Skeletal muscle tissue (tissue), 4 donors: ENCODE data around the gene PLPP1. TPM values are rescaled to one million over a fixed set of nuclear protein-coding genes. Genes with fewer than 3 reads are reported as not detected.

Source experiments
- H3K27ac ChIP-seq: one replicate; pipeline ENCODE4 v1.7.0; 2013; ENCODE audit warnings: mild to moderate bottlenecking, low read depth, low read length, inconsistent platforms
- H3K27me3 ChIP-seq, 3 donors: one replicate each; pipeline ENCODE4 v1.7.0; 2013; ENCODE audit warnings: low read length in 3 of 3; ENCODE audit not compliant: control insufficient read depth in 3 of 3, insufficient read depth in 3 of 3
- H3K36me3 ChIP-seq, 3 donors: one replicate each; pipeline ENCODE4 v1.7.0; 2013; ENCODE audit warnings: low read length in 3 of 3; ENCODE audit not compliant: control insufficient read depth in 3 of 3, insufficient read depth in 3 of 3
- H3K4me1 ChIP-seq, 3 donors: one replicate each; pipeline ENCODE4 v1.7.0; 2013; ENCODE audit warnings: low read length in 3 of 3, mild to moderate bottlenecking in 3 of 3; ENCODE audit not compliant: control insufficient read depth in 3 of 3, insufficient read depth in 3 of 3
- H3K4me3 ChIP-seq, 3 donors: one replicate each; pipeline ENCODE4 v1.7.0; 2013; ENCODE audit warnings: low read length in 3 of 3
- H3K9ac ChIP-seq, 3 donors: one replicate each; pipeline ENCODE4 v1.7.0; 2013; ENCODE audit warnings: low read length in 3 of 3, mild to moderate bottlenecking in 3 of 3, moderate library complexity in 2 of 3, low read depth in 1 of 3
- H3K9me3 ChIP-seq, 3 donors: one replicate each; pipeline ENCODE4 v1.7.0; 2013; ENCODE audit warnings: low read length in 3 of 3; ENCODE audit not compliant: control insufficient read depth in 3 of 3
- total RNA-seq: library from RNA; depleted of rRNA; stranded (reverse); fragments of >200 nt; gene quantifications from one replicate; pipeline ENCODE4 v1.2.3, GENCODE V29; 2014
- donor health status: Osteomylitis.

PLPP1 gene
- total RNA-seq, 1 donor from 2014 or later, result 101 TPM

DNA sequence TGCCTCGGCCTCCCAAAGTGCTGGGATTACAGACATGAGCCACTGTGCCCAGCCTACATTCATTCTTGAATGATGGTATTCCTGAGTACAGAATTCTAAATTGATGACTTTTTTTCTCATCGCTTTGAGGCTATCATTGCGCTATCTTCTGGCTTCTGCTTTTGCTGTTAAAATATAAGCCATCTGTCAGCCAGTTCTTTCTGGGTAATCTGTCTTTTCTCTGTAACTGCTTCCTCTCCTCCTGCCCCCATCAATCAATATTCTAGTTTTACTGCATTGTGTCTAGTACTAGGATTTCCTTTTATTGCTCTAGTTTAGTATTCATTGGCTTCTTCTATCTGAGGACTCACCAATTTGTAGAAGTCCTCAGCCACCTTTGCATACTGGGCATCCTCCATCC lies 89.0 kb downstream of the PLPP1 start:
- no peaks in the 10 kb centered on the region for H3K9me3 ChIP-seq
- H3K36me3 ChIP-seq, result peaks cover 0 to 11% (median 2%) of the 10 kb centered on the region in 3 donors
- H3K27me3 ChIP-seq, result no peaks in the 10 kb centered on the region
- no peak overlapping the region for H3K9ac ChIP-seq
- no peak overlapping the region for H3K4me3 ChIP-seq
- H3K27ac ChIP-seq, result no peak overlapping the region
- H3K4me1 ChIP-seq, result peaks cover 15 to 30% (median 27%) of the 10 kb centered on the region in 3 donors

DNA sequence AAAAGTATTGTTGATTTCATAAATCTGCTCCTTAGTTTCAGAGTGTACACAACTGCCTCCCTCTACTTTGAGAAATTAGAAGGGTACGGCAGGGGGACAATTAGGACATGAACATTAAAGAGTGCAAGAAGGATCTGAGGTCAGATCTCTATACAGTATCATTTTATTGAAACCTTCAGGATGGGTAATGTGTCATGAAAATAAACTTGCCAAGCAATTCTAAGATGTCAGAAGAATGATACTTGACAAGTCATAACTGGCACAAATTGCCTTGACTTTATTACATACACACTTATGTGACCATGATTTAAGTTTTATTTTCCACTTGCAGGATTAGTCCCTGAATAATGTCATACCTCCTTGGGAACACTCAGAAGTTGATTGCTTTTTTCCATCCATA lies 92.8 kb downstream of the PLPP1 start:
- H3K9me3 ChIP-seq, result no peaks in the 10 kb centered on the region
- H3K9ac ChIP-seq, result no peak overlapping the region
- peak overlapping the region; percentile 14 for H3K27ac ChIP-seq
- no peak overlapping the region for H3K4me3 ChIP-seq
- peaks cover 39 to 48% (median 44%) of the 10 kb centered on the region in 3 donors for H3K4me1 ChIP-seq
- H3K36me3 ChIP-seq, result peaks cover 0 to 5% (median 2%) of the 10 kb centered on the region in 3 donors
- no peaks in the 10 kb centered on the region for H3K27me3 ChIP-seq

- H3K27me3 ChIP-seq, result no peaks in the 10 kb centered on the region
- peaks cover 0 to 5% (median 5%) of the 10 kb centered on the region in 3 donors for H3K36me3 ChIP-seq
- no peaks in the 10 kb centered on the region for H3K9me3 ChIP-seq
- H3K9ac ChIP-seq, result no peak overlapping the region
- H3K4me1 ChIP-seq, result peaks cover 38 to 46% (median 39%) of the 10 kb centered on the region in 3 donors
- H3K27ac ChIP-seq, result peak overlapping the region; percentile 14
- H3K4me3 ChIP-seq, result no peak overlapping the region
These were observed 93.5 kb downstream of the PLPP1 start for GRCh38 chr5:55441107-55441771.

- H3K9ac ChIP-seq, result no peak overlapping the region
- peaks cover 38 to 46% (median 39%) of the 10 kb centered on the region in 3 donors for H3K4me1 ChIP-seq
- no peaks in the 10 kb centered on the region for H3K9me3 ChIP-seq
These were observed 94.5 kb downstream of the PLPP1 start for GRCh38 chr5:55440188-55440646.

DNA sequence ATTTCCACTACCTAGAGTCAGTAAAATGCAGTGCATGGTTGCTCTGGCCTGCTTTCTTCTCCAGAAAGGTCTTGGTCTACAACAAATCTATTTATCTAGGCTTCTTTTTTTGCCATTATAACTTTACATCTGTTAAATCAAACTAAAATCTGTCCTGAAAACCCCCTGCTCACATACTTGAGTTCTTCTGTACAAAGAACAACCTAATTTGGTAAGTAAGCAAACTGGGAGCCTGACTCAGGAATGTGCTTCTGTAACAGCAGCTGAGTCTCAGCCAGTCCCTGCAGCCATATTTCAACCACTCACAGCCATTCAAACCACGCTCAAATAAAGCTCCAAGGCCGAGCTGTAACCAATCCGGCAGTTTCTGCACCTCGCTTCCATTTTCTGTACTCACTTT lies 95.8 kb downstream of the PLPP1 start:
- peak overlapping the region in 1 of 3 donors; percentile 24 for H3K4me3 ChIP-seq
- H3K9me3 ChIP-seq, result no peaks in the 10 kb centered on the region
- peak overlapping the region in 2 of 3 donors; percentile 5 to 40 for H3K9ac ChIP-seq
- peaks cover 0 to 6% (median 5%) of the 10 kb centered on the region in 3 donors for H3K36me3 ChIP-seq
- H3K27me3 ChIP-seq, result no peaks in the 10 kb centered on the region
- peaks cover 38 to 51% (median 39%) of the 10 kb centered on the region in 3 donors for H3K4me1 ChIP-seq
- H3K27ac ChIP-seq, result peak overlapping the region; percentile 95

More at GRCh38 chr5:55440188-55440646, 94.5 kb downstream of the PLPP1 start:
- Histone ChIP-seq H3K4me3 (no peak overlapping the region), H3K27me3 (no peaks in the 10 kb centered on the region), H3K27ac (peak overlapping the region; percentile 95), H3K36me3 (peaks cover 0 to 6% (median 5%) of the 10 kb centered on the region in 3 donors)

GRCh38 chr5:55437859-55438206 lies 96.9 kb downstream of the PLPP1 start:
- Histone ChIP-seq H3K4me1 (peaks cover 38 to 50% (median 39%) of the 10 kb centered on the region in 3 donors), H3K4me3 (peak overlapping the region in 1 of 3 donors; percentile 5)

GRCh38 chr5:55437452-55437851 lies 97.3 kb downstream of the PLPP1 start:
- Histone ChIP-seq H3K9me3 (no peaks in the 10 kb centered on the region), H3K36me3 (peaks cover 0 to 6% (median 5%) of the 10 kb centered on the region in 3 donors), H3K27ac (peak overlapping the region; percentile 95), H3K9ac (peak overlapping the region; percentile 1 to 66 (median 58)), H3K4me3 (peak overlapping the region in 1 of 3 donors; percentile 5), H3K27me3 (no peaks in the 10 kb centered on the region), H3K4me1 (peaks cover 38 to 47% (median 39%) of the 10 kb centered on the region in 3 donors)

More at GRCh38 chr5:55437859-55438206, 96.9 kb downstream of the PLPP1 start:
- H3K27ac ChIP-seq, result peak overlapping the region; percentile 95
- H3K27me3 ChIP-seq, result no peaks in the 10 kb centered on the region
- H3K36me3 ChIP-seq, result peaks cover 0 to 6% (median 5%) of the 10 kb centered on the region in 3 donors
- peak overlapping the region; percentile 58 to 69 (median 66) for H3K9ac ChIP-seq
- no peaks in the 10 kb centered on the region for H3K9me3 ChIP-seq

DNA sequence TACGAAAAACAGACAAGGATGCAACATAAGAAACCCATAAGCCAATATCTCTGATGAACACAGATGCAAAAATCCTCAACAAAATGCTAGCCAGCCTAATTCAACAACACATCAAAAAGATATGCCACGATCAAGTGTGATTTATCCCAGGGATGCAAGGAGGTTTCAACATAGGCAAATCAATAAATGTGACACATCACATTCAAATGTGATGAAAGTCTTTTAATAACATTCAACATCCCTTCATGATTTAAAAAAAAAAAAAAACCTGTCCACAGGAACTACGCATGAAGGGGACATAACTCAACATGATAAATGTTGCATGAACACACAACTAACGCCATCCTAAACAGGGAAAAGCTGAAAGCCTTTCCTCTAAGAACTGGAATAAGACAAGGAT lies 102.2 kb downstream of the PLPP1 start:
- Histone ChIP-seq H3K9ac (no peak overlapping the region), H3K27me3 (no peaks in the 10 kb centered on the region), H3K4me1 (peaks cover 21 to 30% (median 23%) of the 10 kb centered on the region in 3 donors), H3K27ac (no peak overlapping the region), H3K36me3 (peaks cover 0 to 19% (median 0%) of the 10 kb centered on the region in 3 donors), H3K9me3 (no peaks in the 10 kb centered on the region), H3K4me3 (no peak overlapping the region)

- peaks cover 6 to 16% (median 14%) of the 10 kb centered on the region in 3 donors for H3K36me3 ChIP-seq
- no peak overlapping the region for H3K4me3 ChIP-seq
- H3K27ac ChIP-seq, result no peak overlapping the region
- peaks cover 23 to 41% (median 25%) of the 10 kb centered on the region in 3 donors for H3K4me1 ChIP-seq
- H3K27me3 ChIP-seq, result no peaks in the 10 kb centered on the region
- no peak overlapping the region for H3K9ac ChIP-seq
- no peaks in the 10 kb centered on the region for H3K9me3 ChIP-seq
These were observed 105.0 kb downstream of the PLPP1 start for GRCh38 chr5:55429613-55430253.

DNA sequence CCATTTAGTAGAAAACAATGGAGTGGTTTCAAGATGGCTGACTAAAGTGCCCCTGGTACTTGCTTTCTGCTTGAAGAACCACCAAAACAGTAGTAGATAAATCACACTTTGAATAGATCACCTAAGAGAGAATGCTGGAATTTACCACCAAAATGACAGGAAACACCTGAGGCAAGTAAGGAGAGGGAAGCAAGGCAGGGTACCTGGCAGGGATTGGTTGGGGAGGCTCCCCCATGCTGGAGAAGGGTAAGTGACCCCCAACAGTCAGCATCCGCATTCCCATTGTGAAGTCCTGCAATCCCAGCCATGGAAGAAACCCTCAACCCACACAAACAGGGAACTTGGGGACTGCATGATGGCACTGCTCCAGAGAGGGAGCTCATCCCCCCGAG lies 105.5 kb downstream of the PLPP1 start:
- H3K27ac ChIP-seq, result peak overlapping the region; percentile 68
- no peak overlapping the region for H3K9ac ChIP-seq
- H3K36me3 ChIP-seq, result peaks cover 10 to 21% (median 19%) of the 10 kb centered on the region in 3 donors
- H3K4me3 ChIP-seq, result no peak overlapping the region
- no peaks in the 10 kb centered on the region for H3K9me3 ChIP-seq
- no peaks in the 10 kb centered on the region for H3K27me3 ChIP-seq
- H3K4me1 ChIP-seq, result peaks cover 22 to 41% (median 23%) of the 10 kb centered on the region in 3 donors
